DND-41 (cell line): ENCODE results near the gene EMC8.

ENCODE experiments used
- EZH2 ChIP-seq: IDR thresholded peaks from 3 replicates; pipeline ENCODE4 v1.6.1; 2012; ENCODE audit warnings: borderline replicate concordance, low read depth, mild to moderate bottlenecking, moderate library complexity, low read length, inconsistent platforms; ENCODE audit not compliant: severe bottlenecking
- TF ChIP-seq, protein P1 (sequence below): IDR thresholded peaks from 2 replicates; pipeline ENCODE4 v1.5.1; 2012; ENCODE audit warnings: borderline replicate concordance, low read length, moderate library complexity, mild to moderate bottlenecking; ENCODE audit not compliant: poor library complexity, severe bottlenecking; ENCODE audit errors: extremely low read depth

DNA sequence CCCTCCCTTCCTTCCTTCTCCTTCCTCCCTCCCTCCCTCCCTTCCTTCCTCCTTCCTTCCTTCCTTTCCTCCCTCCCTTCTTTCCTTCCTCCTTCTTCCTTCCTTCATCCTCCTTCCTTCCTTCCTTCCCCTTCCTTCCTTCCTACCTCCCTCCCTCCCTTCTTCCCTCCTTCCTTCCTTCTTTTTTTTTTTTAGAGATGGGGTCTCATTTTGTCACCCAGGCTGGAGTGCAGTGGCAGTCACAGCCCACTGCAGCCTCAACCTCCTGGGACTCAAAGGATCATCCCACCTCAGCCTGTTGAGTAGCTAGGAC lies 44.8 kb upstream of the EMC8 start:
- TF ChIP-seq, protein P1, sequence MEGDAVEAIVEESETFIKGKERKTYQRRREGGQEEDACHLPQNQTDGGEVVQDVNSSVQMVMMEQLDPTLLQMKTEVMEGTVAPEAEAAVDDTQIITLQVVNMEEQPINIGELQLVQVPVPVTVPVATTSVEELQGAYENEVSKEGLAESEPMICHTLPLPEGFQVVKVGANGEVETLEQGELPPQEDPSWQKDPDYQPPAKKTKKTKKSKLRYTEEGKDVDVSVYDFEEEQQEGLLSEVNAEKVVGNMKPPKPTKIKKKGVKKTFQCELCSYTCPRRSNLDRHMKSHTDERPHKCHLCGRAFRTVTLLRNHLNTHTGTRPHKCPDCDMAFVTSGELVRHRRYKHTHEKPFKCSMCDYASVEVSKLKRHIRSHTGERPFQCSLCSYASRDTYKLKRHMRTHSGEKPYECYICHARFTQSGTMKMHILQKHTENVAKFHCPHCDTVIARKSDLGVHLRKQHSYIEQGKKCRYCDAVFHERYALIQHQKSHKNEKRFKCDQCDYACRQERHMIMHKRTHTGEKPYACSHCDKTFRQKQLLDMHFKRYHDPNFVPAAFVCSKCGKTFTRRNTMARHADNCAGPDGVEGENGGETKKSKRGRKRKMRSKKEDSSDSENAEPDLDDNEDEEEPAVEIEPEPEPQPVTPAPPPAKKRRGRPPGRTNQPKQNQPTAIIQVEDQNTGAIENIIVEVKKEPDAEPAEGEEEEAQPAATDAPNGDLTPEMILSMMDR, result no peak
- no peak for TF ChIP-seq EZH2
